Stimulated activated naive CD4-positive, alpha-beta T cell treated with Interleukin-2 at 50 U/mL for 16 hours (primary cell): ENCODE data around the gene GH1.

ENCODE experiments used
- DNase-seq: peaks from one replicate; lab custom pipeline; 2025; lab: John Stamatoyannopoulos, UW

Gene GH1

GRCh38 chr17:63944736-63945499 lies 26.3 kb upstream of the GH1 start:
- no peak for DNase-seq

GRCh38 chr17:63943745-63944144 lies 25.1 kb upstream of the GH1 start:
- DNase-seq = no peak

DNA sequence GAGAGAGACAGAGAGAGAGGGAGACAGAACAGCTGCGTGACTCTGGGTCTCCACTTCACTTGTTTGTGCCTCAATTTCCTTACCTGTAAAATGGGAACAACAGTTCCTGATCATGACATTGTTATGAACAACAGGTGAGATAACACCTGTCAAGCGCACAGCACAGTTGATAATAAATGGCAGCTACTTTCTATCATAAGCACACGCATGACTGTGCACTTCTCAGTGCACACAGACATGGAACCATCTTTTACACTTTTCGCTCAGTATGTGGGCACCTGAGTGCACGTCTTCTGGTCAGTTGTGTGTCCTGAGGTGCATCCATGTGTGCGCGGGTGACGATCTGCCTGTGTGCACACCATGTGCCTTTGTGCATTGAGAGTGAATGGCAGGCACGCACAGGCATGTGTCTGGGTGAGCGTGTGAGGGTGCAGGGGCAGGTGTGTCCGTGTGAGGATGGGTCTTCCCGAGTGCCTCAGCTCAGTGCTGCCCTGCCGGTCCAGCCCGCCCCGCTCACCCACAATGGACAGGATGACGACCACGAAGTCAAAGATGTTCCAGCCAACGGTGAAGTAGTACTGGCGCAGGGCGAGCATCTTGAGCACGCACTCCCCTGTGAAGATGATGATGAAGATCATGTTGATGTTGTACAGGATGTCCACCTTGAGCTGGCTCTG lies 23.8 kb upstream of the GH1 start:
- no peak for DNase-seq

GRCh38 chr17:63941751-63942150 lies 23.1 kb upstream of the GH1 start:
- DNase-seq = no peak

DNA sequence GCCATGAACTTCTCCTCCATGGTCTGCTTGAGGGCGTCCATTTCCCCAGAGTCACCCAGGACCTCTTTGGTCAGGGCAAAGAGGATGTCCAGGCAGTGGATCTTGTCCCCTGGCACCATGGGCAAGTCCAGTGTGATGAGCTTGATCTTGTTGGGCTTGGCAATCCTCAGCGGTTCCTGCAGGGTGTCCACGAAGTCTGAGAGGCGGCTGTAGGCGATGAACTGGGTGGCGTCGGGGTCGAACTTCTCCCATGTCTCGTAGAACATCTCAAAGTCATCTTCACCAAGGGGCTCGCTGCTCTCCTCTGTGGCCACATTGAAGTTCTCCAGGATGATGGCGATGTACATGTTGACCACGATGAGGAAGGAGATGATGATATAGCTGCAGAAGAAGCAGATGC lies 22.5 kb upstream of the GH1 start:
- no peak for DNase-seq

- DNase-seq = no peak
These were observed 21.9 kb upstream of the GH1 start for GRCh38 chr17:63940584-63940983.

DNA sequence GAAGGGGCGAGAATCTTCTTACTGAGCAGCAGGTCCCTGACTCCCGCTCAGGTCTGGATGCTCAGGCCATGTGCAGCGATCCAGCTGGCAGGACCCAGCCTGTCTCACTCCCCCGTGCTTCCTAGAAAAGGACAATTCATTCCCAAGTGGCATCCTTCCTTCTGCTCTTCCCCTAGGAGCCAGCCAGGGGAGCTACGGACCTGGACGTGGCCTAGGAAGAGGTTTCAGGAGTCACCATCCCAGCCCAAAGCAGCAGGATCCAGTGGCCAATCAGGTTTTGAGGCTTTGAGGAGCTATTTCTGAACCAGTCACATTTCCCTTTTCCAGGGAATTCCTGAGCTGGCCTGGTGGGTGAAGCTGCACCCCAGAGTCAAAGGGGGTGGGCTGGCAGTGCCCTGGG lies 21.2 kb upstream of the GH1 start:
- DNase-seq = no peak

DNA sequence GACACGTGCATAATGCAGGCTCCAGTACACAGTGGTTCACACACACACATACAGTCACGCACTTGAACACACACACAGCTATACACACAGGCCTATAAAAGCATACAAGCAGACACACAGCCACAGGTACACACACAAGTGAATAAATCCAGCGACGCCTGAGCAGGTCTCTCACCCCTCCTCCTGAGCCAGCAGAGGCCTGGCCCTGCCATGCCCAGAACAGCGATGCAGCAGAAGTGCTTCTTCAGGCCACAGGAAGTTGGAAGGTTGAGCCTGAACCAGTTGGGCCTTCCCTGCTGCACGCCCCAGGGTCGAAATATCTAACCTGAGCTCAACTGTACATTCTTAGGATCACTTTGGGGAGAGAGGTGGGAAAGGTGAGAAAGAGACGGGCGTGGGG lies 20.8 kb upstream of the GH1 start:
- DNase-seq = no peak

- no peak for DNase-seq
These were observed 19.3 kb upstream of the GH1 start for GRCh38 chr17:63937920-63938319.

- DNase-seq = no peak
These were observed 18.7 kb upstream of the GH1 start for GRCh38 chr17:63937319-63937718.

- no peak for DNase-seq
These were observed 15.8 kb upstream of the GH1 start for GRCh38 chr17:63934183-63935112.

- DNase-seq = no peak
These were observed 15.0 kb upstream of the GH1 start for GRCh38 chr17:63933598-63933997.

DNA sequence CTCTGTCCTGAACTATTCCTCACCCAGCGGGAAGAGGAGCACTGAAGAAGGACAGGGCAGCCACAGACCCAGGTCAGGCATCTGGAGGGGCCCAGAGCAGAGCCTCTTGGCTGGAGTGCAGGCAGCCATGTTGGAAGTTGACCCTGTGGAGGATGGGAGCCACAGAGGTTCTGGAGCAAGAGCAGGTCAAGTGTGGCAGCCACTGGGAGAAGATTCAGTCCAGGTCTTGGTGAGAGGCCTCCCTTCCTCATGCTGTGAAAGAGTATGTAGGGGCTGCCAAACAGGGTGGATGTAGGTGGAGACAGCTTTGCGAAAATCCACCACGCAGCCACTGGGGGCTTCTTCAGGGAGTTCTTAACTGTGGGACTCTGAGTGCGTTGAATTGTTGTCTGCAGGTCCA lies 14.1 kb upstream of the GH1 start:
- DNase-seq = no peak

DNA sequence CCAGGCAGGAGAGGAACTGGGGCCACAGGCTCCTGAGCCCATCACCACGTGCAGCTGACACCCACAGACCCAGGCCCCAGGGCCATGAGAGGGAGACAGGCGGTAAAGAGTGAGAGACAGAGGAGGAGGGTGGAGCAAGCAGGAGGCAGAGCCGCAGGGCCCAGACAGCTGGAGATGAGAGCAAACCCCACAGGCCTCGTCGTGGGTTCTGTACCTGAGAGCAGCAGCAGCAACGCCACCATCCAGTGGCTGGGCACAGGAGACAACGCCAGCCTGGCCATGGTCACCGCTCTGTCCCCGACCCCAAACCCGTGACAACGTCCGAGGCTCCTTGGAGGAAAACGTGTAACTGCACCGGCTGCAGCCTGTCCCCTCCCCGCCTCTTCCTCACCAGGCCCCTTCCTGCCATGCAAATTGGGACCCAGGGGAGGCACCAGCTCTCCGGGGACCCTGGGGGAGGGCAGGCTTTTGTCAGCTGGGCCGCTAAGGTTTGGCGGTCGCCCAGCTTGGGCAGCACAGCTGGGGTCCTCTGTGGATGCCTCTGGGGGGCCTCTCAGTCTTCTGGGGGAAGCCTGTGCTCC lies 13.4 kb upstream of the GH1 start, which contains the start of gene CD79B:
TSS of gene CD79B (minus strand) at position 351 of the 581 bp plus-strand sequence. CDS start at position 281, 70 bp downstream.
- DNase-seq = peak; percentile 53

- peak; percentile 35 for DNase-seq
These were observed 12.4 kb upstream of the GH1 start for GRCh38 chr17:63930951-63931575.

DNA sequence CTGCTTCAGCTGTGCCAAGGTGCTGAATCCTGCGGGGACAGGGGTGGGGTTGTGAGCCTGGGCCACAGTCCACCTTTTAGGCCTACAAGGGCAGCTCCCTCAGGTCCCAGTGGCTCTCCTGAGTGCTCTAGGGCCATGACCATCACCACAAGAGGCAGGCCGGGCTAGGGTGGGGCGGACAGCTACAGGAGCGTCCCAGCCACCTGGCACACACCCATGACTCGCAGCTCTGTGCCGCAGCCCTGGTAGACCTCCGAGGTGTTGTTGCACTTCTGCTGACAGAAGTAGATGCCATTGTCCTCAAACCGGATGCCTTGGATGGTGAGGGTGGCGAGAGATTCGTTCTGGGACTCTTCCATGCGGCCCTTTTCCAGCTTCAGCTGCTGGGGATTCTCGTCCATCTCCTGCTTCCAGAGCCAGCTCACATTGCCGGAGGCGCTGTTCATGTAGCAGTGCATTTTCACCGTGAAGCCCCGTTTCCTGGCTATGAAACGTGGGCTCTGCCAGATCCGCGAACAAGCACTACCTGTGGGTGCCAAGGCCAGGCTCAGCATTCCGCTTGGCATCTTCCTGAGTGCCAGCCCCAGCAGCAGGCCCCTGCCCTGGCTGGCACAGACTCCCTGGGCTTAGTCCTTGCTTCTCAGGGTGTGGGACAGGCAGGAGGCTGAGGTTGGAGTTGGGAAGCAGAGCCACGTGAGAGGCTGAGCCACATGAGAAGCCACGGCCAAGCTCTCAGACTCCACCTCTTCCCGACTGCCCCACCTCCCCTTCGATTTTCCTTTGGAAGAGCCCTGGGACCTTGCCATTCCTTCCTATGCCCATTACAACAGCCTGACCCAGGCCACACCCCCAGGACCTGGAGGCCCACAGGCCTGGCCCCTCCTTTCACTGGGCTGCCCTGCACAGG lies 11.5 kb upstream of the GH1 start:
- DNase-seq = no peak

DNA sequence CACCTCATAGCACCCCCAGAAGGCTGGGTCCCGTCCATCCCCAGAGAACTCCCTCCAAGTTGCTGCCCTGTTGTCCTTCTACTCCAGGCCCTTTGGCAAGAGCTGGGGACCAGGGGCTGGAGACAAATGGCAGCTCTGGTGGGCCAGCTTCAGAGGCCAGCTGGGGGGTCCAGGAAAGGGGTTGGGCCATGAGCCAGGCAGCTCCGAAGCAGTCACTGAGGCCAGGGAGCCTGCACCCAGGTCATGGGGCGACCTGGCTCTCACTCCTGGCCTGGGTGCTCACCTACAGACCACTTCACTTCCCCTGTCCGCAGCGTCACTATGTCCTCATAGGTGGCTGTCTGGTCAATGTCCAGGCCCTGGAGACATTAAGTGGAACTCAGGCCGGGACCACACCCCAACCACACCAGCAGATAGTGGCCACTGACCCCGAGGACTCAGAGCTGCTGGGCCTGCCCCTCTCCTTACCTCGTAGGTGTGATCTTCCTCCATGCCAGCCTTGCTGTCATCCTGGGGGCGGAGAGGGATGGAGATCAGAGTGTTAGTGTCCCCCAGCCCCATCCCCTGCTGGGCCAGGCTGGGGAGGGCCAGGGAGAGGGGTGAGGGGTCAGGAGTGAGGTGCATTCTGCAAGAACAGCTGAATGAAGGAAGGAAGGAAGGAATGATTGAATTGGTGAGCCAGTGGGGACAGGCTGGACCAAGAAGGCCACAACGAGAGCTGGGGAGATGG lies 10.5 kb upstream of the GH1 start:
- no peak for DNase-seq

GRCh38 chr17:63928172-63928666 lies 9.6 kb upstream of the GH1 start:
- DNase-seq = no peak

DNA sequence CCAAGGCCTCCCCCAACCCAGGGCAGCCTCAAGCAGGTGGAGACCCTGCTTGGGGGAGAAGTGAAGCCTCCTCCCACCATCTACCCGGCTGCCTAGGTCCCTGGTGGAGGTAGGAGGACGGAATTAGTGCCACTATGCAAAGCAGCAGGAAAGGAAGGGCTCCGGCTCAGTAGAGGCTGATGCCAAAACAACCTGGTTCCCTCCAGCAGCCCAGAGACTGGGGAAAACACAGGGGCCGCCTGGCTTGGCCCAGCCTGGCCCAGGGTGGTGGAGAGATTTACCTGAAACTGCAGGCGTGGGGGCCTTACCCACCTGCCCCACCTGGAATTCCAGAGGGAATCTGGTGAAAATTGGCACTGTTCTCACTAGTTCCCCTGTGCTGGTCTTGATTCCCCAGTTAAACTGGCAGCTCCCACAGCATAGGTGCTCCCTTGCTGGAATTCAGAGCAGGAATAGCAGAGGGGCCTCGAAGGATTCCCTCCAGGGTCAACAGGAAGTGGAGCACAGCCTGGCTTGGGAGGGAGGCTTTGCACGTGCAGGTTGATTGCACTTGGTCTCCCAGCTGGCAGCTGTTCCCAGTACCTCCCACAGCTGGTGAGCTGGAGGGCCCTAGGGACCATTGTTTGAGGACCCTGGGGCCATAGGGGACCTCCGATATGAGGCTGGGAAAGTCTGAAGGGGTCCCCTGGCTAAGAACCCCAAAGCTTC lies 9.0 kb upstream of the GH1 start:
- no peak for DNase-seq
